ENCODE results near the gene CKAP2L.

Gene CKAP2L

GRCh38 chr2:112791019-112791418 lies 26.6 kb upstream of the CKAP2L start:
- DNase-seq: no peak

GRCh38 chr2:112790305-112790704 lies 25.9 kb upstream of the CKAP2L start:
- no peak for DNase-seq

GRCh38 chr2:112789186-112789585 lies 24.8 kb upstream of the CKAP2L start:
- no peak for DNase-seq

- DNase-seq: no peak
Measured at GRCh38 chr2:112788653-112789052, 24.2 kb upstream of the CKAP2L start.

- no peak for DNase-seq
Measured at GRCh38 chr2:112787729-112788393, 23.5 kb upstream of the CKAP2L start.

GRCh38 chr2:112787294-112787693 lies 22.9 kb upstream of the CKAP2L start:
- no peak for DNase-seq

GRCh38 chr2:112784199-112785189 lies 20.1 kb upstream of the CKAP2L start, which contains the start of gene IL1A:
Gene IL1A, minus strand, starts transcription at chr2:112784493. Its CDS starts 723 bp downstream, at chr2:112783770.
- no peak for DNase-seq

- no peak for DNase-seq
Measured at GRCh38 chr2:112783187-112783714, 18.8 kb upstream of the CKAP2L start.

- DNase-seq: no peak
Measured at GRCh38 chr2:112782234-112782799, 17.9 kb upstream of the CKAP2L start.

GRCh38 chr2:112779598-112779997 lies 15.2 kb upstream of the CKAP2L start:
- no peak for DNase-seq

- no peak for DNase-seq
Measured at GRCh38 chr2:112777036-112777435, 12.6 kb upstream of the CKAP2L start.

GRCh38 chr2:112776113-112776512 lies 11.7 kb upstream of the CKAP2L start:
- no peak for DNase-seq

- DNase-seq: no peak
Measured at GRCh38 chr2:112774536-112775285, 10.3 kb upstream of the CKAP2L start.

- no peak for DNase-seq
Measured at GRCh38 chr2:112773556-112773955, 9.1 kb upstream of the CKAP2L start.

GRCh38 chr2:112772911-112773475 lies 8.6 kb upstream of the CKAP2L start:
- no peak for DNase-seq

GRCh38 chr2:112772322-112772721 lies 7.9 kb upstream of the CKAP2L start:
- no peak for DNase-seq

- no peak for DNase-seq
Measured at GRCh38 chr2:112768432-112768831, 4.0 kb upstream of the CKAP2L start.

GRCh38 chr2:112767693-112768330 lies 3.4 kb upstream of the CKAP2L start:
- no peak for DNase-seq

- DNase-seq: no peak
Measured at GRCh38 chr2:112765251-112765650, 842 bp upstream of the CKAP2L start.

- DNase-seq: no peak
Measured at GRCh38 chr2:112762276-112762675, 2.1 kb downstream of the CKAP2L start.

GRCh38 chr2:112760149-112760548 lies 4.3 kb downstream of the CKAP2L start:
- no peak for DNase-seq

GRCh38 chr2:112758711-112759110 lies 5.7 kb downstream of the CKAP2L start:
- no peak for DNase-seq
